ENCODE measurements around the gene CAPZB. TPM values are rescaled to one million over a fixed set of nuclear protein-coding genes. Genes with fewer than 3 reads are reported as not detected.

The CAPZB gene
- total RNA-seq, 6 experiments from 2014 or later, result 565 to 646 (median 603) TPM

- Mint-ChIP-seq H3K4me3 (0 out of 2 replicates have a peak overlapping the region, but pooled peaks have one; percentile 32), H3K36me3 (ENCODE audit: low read depth) (peaks cover 16% of the 10 kb centered on the region), H3K27me3 (ENCODE audit: insufficient read depth) (no peaks in the 10 kb centered on the region; the same call in 1 of the 2 replicates), H3K4me1 (ENCODE audit: low read depth) (peaks cover 79% of the 10 kb centered on the region), H3K27ac (peak overlapping the region; percentile 26; the same call in 1 of the 2 replicates), H3K9me3 (no peaks in the 10 kb centered on the region)
- TF ChIP-seq, protein P1, sequence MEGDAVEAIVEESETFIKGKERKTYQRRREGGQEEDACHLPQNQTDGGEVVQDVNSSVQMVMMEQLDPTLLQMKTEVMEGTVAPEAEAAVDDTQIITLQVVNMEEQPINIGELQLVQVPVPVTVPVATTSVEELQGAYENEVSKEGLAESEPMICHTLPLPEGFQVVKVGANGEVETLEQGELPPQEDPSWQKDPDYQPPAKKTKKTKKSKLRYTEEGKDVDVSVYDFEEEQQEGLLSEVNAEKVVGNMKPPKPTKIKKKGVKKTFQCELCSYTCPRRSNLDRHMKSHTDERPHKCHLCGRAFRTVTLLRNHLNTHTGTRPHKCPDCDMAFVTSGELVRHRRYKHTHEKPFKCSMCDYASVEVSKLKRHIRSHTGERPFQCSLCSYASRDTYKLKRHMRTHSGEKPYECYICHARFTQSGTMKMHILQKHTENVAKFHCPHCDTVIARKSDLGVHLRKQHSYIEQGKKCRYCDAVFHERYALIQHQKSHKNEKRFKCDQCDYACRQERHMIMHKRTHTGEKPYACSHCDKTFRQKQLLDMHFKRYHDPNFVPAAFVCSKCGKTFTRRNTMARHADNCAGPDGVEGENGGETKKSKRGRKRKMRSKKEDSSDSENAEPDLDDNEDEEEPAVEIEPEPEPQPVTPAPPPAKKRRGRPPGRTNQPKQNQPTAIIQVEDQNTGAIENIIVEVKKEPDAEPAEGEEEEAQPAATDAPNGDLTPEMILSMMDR (IDR thresholded peaks at IDR 0.05), result no peak
- DNase-seq, result no peak
These were observed 5.1 kb downstream of the CAPZB start for GRCh38 chr1:19480282-19480681.

DNA sequence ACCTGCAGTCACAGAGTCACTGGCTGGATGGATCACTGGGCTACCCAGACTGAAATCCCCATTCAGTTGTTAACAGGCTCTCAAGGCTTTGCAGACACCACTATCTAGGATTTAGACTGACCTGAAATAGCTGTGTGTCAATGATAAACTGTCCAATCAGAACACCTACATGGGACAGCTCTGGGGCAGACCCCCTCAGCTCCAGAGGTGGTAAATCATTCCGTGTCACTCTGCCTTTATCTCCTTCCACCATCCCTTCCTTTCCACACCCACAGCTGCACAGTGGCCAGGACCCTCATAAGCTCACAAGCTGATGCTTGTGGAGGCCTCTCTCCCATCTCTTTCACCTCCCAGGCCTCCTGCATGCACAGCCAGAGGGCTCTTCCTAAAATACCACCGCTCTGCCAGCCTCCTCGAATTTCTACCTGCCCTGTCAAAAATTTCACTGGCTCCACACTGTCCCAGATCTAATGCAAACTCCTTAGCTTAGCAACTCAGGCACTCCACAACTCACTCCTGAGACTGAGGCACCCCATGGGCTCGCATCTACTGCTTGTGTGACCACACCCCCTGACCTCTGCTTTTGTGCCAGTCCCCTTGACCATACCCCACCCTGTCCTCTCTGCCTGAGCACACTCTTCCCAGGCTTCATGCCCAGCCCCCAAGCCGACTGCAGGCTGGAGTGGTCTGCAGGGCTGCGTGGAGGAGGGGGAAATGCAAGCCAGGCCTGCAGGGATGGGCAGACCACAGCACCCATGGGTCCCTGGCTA is 5.8 kb downstream of the CAPZB start:
- no peaks in the 10 kb centered on the region for H3K27me3 Mint-ChIP-seq (ENCODE audit: insufficient read depth)
- H3K27ac Mint-ChIP-seq, result peak overlapping the region; percentile 40; the same call in 1 of the 2 replicates
- peaks cover 16% of the 10 kb centered on the region for H3K36me3 Mint-ChIP-seq (ENCODE audit: low read depth)
- peaks cover 86% of the 10 kb centered on the region for H3K4me1 Mint-ChIP-seq (ENCODE audit: low read depth)
- H3K4me3 Mint-ChIP-seq, result no peak overlapping the region
- H3K9me3 Mint-ChIP-seq, result no peaks in the 10 kb centered on the region
- TF ChIP-seq, protein P1 (IDR thresholded peaks at IDR 0.05), result no peak
- DNase-seq, result no peak

DNA sequence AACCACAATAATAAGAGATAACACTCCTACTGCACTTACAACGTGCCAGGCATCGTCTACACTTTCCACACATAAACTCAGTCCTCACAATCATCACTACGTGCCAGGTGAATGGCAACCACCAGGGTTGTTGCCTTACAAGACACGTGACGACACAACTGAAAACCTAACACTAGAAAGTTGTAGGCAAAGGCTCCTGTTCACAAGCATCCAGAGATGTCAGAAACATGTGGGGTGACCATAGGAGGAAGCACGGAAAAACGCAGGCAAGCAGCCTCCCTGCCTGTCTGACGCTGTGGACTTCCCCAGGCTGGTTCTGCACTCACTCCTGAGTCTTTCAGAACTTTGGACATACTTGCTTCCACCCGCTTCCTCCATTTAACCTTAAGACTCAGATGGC is 7.0 kb downstream of the CAPZB start:
- H3K27me3 Mint-ChIP-seq (ENCODE audit: insufficient read depth), result no peaks in the 10 kb centered on the region
- no peaks in the 10 kb centered on the region for H3K9me3 Mint-ChIP-seq
- no peak overlapping the region for H3K4me3 Mint-ChIP-seq
- TF ChIP-seq, protein P1 (IDR thresholded peaks at IDR 0.05), result no peak
- H3K4me1 Mint-ChIP-seq (ENCODE audit: low read depth), result peaks cover 81% of the 10 kb centered on the region
- peaks cover 9% of the 10 kb centered on the region for H3K36me3 Mint-ChIP-seq (ENCODE audit: low read depth)
- no peak for DNase-seq
- peak overlapping the region; percentile 12 for H3K27ac Mint-ChIP-seq

- H3K4me3 Mint-ChIP-seq, result no peak overlapping the region
These were observed 7.8 kb downstream of the CAPZB start for GRCh38 chr1:19477284-19478249.

More at GRCh38 chr1:19477284-19478249, 7.8 kb downstream of the CAPZB start:
- peaks cover 2% of the 10 kb centered on the region for H3K36me3 Mint-ChIP-seq (ENCODE audit: low read depth)
- no peak for DNase-seq
- H3K4me1 Mint-ChIP-seq (ENCODE audit: low read depth), result peaks cover 73% of the 10 kb centered on the region
- H3K9me3 Mint-ChIP-seq, result no peaks in the 10 kb centered on the region
- no peaks in the 10 kb centered on the region for H3K27me3 Mint-ChIP-seq (ENCODE audit: insufficient read depth)
- H3K27ac Mint-ChIP-seq, result peak overlapping the region; percentile 55
- TF ChIP-seq, protein P1 (IDR thresholded peaks at IDR 0.05), result no peak

Data from HFFc6 (cell line).